GM21528 (cell line): ENCODE data around the gene DIRAS2.

Experiments
- ATAC-seq: cut with Tn5 transposase; IDR thresholded peaks from one replicate; pipeline ENCODE4 v1.9.1; 2021; ENCODE audit warnings: mild to moderate bottlenecking, moderate library complexity; ENCODE audit not compliant: unreplicated experiment, low FRiP score

Gene DIRAS2

GRCh38 chr9:90613502-90613901 is 29.1 kb downstream of the DIRAS2 start:
- ATAC-seq: no peak

GRCh38 chr9:90612957-90613356 is 29.7 kb downstream of the DIRAS2 start:
- ATAC-seq: no peak

GRCh38 chr9:90611568-90611967 is 31.1 kb downstream of the DIRAS2 start:
- ATAC-seq: no peak

GRCh38 chr9:90611121-90611520 is 31.5 kb downstream of the DIRAS2 start:
- ATAC-seq: no peak

GRCh38 chr9:90607701-90608516 is 34.7 kb downstream of the DIRAS2 start:
- ATAC-seq: no peak

GRCh38 chr9:90600029-90600428 is 42.6 kb downstream of the DIRAS2 start:
- no peak for ATAC-seq

- no peak for ATAC-seq
Observed at GRCh38 chr9:90598191-90598590, 44.4 kb downstream of the DIRAS2 start.

- no peak for ATAC-seq
Observed at GRCh38 chr9:90593646-90594045, 49.0 kb downstream of the DIRAS2 start.

- ATAC-seq: no peak
Observed at GRCh38 chr9:90580576-90580975, 62.0 kb downstream of the DIRAS2 start.

GRCh38 chr9:90579181-90579580 is 63.4 kb downstream of the DIRAS2 start:
- no peak for ATAC-seq

- ATAC-seq: no peak
Observed at GRCh38 chr9:90578126-90578815, 64.4 kb downstream of the DIRAS2 start.

- ATAC-seq: no peak
Observed at GRCh38 chr9:90569511-90569910, 73.1 kb downstream of the DIRAS2 start.

GRCh38 chr9:90568667-90569066 is 74.0 kb downstream of the DIRAS2 start:
- no peak for ATAC-seq

- no peak for ATAC-seq
Observed at GRCh38 chr9:90562229-90562628, 80.4 kb downstream of the DIRAS2 start.
